Nephron progenitor cell (in vitro differentiated cells): ENCODE results near the gene FBXO39.

Experiments
- DNase-seq: peaks from one replicate; pipeline ENCODE4 v3.0.0; 2021
- H3K27ac Mint-ChIP-seq: 2 replicates; pipeline ENCODE4 v1.8.0; 2021; ENCODE audit warnings: mild to moderate bottlenecking, moderate library complexity, mixed read lengths
- H3K27me3 Mint-ChIP-seq: 2 replicates; pipeline ENCODE4 v1.8.0; 2021; ENCODE audit warnings: mild to moderate bottlenecking, low read depth, mixed read lengths; ENCODE audit not compliant: poor library complexity
- H3K36me3 Mint-ChIP-seq: 2 replicates; pipeline ENCODE4 v1.8.0; 2021; ENCODE audit warnings: low read depth, mixed read lengths
- H3K4me1 Mint-ChIP-seq: 2 replicates; pipeline ENCODE4 v1.8.0; 2021; ENCODE audit warnings: mixed read lengths
- H3K4me3 Mint-ChIP-seq: 2 replicates; pipeline ENCODE4 v1.8.0; 2021; ENCODE audit warnings: mild to moderate bottlenecking, moderate library complexity, mixed read lengths
- H3K9me3 Mint-ChIP-seq: 2 replicates; pipeline ENCODE4 v1.8.0; 2021; ENCODE audit warnings: mild to moderate bottlenecking, moderate library complexity, mixed read lengths
- CTCF ChIP-seq: fragments of 200-600 bp; sonication (generic); IDR thresholded peaks from 2 replicates; pipeline ENCODE4 v1.5.0; 2021; ENCODE audit warnings: antibody characterized with exemption

Gene FBXO39

GRCh38 chr17:6780886-6781285 is 4.9 kb downstream of the FBXO39 start:
- H3K4me3 Mint-ChIP-seq: no peak overlapping the region
- no peaks in the 10 kb centered on the region for H3K4me1 Mint-ChIP-seq
- TF ChIP-seq CTCF: no peak
- no peak for DNase-seq
- H3K36me3 Mint-ChIP-seq: no peaks in the 10 kb centered on the region
- peaks cover 93% of the 10 kb centered on the region for H3K27me3 Mint-ChIP-seq
- H3K27ac Mint-ChIP-seq: no peak overlapping the region
- peaks cover 12% of the 10 kb centered on the region for H3K9me3 Mint-ChIP-seq

- DNase-seq: no peak
- no peak overlapping the region for H3K27ac Mint-ChIP-seq
- H3K4me1 Mint-ChIP-seq: no peaks in the 10 kb centered on the region
- H3K27me3 Mint-ChIP-seq: peaks cover 88% of the 10 kb centered on the region
- no peak for TF ChIP-seq CTCF
- no peak overlapping the region for H3K4me3 Mint-ChIP-seq
- H3K36me3 Mint-ChIP-seq: no peaks in the 10 kb centered on the region
- H3K9me3 Mint-ChIP-seq: peaks cover 12% of the 10 kb centered on the region
Observed at GRCh38 chr17:6782244-6782643, 6.2 kb downstream of the FBXO39 start.

- Mint-ChIP-seq H3K4me3 (no peak overlapping the region), H3K27me3 (peaks cover 82% of the 10 kb centered on the region), H3K36me3 (no peaks in the 10 kb centered on the region), H3K9me3 (peaks cover 12% of the 10 kb centered on the region), H3K4me1 (no peaks in the 10 kb centered on the region), H3K27ac (no peak overlapping the region)
- no peak for DNase-seq
- TF ChIP-seq CTCF: no peak
Observed at GRCh38 chr17:6786618-6787017, 10.6 kb downstream of the FBXO39 start.

- Mint-ChIP-seq H3K27ac (no peak overlapping the region), H3K4me1 (no peaks in the 10 kb centered on the region), H3K9me3 (peaks cover 12% of the 10 kb centered on the region), H3K36me3 (no peaks in the 10 kb centered on the region), H3K4me3 (no peak overlapping the region), H3K27me3 (peaks cover 82% of the 10 kb centered on the region)
- DNase-seq: no peak
- no peak for TF ChIP-seq CTCF
Observed at GRCh38 chr17:6787081-6787693, 11.2 kb downstream of the FBXO39 start.

GRCh38 chr17:6789146-6789545 is 13.1 kb downstream of the FBXO39 start:
- no peaks in the 10 kb centered on the region for H3K36me3 Mint-ChIP-seq
- no peak for DNase-seq
- peaks cover 10% of the 10 kb centered on the region for H3K9me3 Mint-ChIP-seq
- H3K4me1 Mint-ChIP-seq: no peaks in the 10 kb centered on the region
- no peak overlapping the region for H3K27ac Mint-ChIP-seq
- peaks cover 79% of the 10 kb centered on the region for H3K27me3 Mint-ChIP-seq
- no peak for TF ChIP-seq CTCF
- H3K4me3 Mint-ChIP-seq: no peak overlapping the region

- no peaks in the 10 kb centered on the region for H3K4me1 Mint-ChIP-seq
- no peak for DNase-seq
- no peaks in the 10 kb centered on the region for H3K9me3 Mint-ChIP-seq
- H3K4me3 Mint-ChIP-seq: no peak overlapping the region
- no peak overlapping the region for H3K27ac Mint-ChIP-seq
- no peaks in the 10 kb centered on the region for H3K36me3 Mint-ChIP-seq
- no peak for TF ChIP-seq CTCF
- H3K27me3 Mint-ChIP-seq: peaks cover 54% of the 10 kb centered on the region
Observed at GRCh38 chr17:6793748-6794493, 17.9 kb downstream of the FBXO39 start.
